GM18499 (cell line): Measurements from ENCODE around the gene GCNT1.
"Not testable (repeated sequence)": the region's sequence is repeated elsewhere in the genome, so short reads cannot be mapped to it uniquely, and the experiment has no call there.

Source experiments
- ATAC-seq: cut with Tn5 transposase; IDR thresholded peaks from one replicate; pipeline ENCODE4 v1.9.1; 2021; ENCODE audit warnings: moderate number of reproducible peaks; ENCODE audit not compliant: insufficient read depth, unreplicated experiment

Gene GCNT1

DNA sequence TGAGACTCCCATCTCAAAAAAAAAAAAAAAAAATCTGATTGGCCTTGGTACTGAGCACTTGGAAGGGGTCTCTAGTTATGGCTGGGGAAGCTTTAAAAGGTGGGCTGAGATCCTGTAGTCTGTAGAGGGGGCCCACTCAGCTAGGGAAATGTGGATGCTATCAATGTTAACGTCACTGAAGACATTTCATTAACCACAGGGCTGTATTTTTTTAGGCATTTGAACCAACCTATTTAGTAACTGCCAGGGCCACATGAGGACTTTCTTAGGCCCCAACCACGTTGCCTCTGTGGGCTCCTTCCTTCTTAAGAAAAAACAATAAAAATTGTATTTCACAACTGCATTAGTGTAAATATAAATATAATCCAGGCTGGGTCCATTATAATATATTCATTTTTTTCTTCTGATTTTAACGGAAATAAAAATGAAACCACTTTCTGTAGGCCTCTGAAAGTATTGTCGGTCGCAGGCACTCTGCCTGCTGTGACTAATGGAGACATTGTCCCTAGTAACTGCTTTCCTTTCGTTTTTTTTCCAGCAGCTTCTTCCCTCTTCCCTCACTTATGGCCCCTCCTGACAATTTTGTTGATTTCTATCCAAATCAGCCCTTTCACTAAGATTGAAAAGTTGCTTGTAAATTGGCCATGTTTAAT is 71.6 kb downstream of the GCNT1 start:
- ATAC-seq = no peak

DNA sequence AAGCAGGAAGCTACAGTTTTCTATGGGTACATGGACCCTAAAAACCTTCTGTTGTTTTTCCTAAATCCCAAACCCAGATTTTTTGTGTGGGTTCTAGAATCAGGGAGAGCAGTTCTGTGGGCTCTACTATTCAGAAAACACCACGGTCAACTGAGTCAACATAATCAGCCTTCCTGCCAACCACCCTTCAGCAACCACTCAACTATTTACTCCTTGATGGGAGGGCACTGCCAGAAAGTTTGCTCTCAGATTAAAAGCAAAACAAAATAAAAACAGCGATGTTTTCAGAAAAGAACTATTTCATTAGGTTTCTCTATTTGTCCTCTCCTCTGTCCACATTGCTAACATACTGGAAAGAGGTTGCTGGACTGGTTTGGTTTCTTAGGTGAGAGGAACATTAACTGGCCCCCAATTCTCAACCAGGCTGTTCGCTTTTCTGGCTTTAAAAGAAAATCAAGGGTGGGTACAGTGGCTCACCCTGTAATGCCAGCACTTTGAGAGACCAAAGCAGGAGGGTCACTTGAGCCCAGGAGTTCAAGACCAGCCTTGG is 72.3 kb downstream of the GCNT1 start:
- ATAC-seq = no peak

DNA sequence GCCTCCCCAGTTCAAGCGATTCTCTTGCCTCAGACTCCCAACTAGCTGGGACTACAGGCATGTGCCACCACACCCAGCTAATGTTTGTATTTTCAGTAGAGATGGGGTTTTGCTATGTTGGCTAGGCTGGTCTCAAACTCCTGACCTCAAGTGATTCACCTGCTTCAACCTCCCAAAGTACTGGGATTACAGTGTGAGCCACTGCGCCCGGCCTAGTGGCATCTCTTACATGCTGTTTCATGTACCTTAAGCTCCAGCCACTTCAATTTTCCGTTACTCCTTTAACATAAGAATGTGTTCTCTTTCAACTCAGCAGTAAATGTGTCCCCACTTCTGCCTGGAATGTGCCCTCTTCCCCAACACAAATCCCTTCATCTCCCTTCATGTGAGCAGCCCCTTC is 73.9 kb downstream of the GCNT1 start:
- not testable (repeated sequence) for ATAC-seq

DNA sequence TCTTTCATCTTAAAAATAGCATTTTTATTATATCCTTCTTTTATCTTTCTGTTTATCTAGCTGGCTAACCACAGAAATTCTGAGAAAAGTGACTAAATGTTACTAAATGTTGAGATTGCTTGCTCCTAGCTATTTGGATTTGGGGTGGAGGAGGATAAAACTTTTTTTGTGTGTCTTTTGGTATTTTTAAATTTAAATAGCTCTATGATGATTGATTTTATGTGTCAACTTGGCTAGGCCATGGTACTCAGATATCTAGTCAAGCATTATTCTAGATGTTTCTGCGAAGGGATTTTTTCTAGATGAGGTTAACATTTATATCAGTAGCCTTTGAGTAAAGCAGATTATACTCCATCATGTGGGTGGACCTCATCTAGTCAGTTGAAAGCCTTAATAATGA is 75.0 kb downstream of the GCNT1 start:
- no peak for ATAC-seq

DNA sequence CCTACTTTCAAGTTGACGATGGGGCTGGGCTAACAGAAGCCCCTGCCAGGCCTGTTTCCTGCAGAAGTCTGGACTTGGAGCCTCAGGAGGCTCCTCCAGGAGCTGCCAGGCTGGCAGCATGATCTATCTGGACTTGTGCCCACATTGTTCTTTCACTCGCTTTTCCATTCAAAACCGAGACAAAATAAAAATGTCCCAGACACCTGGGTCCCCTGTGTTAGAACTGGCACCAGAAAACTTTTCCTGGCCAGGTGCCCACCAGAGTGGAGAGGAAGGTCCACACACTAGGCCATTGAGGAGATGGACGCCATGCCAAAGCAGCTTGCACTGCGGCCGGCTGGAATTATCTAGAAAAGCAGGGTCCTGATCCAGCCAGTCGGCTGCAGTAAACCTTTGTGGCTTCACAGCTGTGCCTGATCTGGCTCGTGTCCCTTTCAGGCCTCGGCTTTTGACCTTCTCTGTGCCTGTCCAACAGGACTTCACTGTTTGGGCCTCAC is 78.2 kb downstream of the GCNT1 start:
- no peak for ATAC-seq

DNA sequence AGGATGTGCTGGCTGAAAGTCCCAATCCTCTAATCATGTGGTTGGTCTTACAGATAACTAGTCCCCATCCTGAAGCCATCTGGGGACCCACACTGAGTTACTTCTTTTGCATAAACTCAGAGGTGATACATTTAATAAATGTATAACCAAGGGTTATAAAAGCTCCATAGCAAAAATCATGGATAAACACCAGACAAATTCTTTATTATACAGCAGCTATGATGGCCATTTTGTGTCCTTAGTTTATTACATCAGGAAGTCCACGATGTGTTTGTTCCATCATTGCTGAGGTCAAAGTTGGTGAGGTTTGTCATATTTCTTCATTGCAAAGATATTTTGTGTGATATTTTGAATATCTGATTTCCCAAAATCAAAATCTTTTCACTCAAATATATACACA is 80.2 kb downstream of the GCNT1 start:
- ATAC-seq = no peak

DNA sequence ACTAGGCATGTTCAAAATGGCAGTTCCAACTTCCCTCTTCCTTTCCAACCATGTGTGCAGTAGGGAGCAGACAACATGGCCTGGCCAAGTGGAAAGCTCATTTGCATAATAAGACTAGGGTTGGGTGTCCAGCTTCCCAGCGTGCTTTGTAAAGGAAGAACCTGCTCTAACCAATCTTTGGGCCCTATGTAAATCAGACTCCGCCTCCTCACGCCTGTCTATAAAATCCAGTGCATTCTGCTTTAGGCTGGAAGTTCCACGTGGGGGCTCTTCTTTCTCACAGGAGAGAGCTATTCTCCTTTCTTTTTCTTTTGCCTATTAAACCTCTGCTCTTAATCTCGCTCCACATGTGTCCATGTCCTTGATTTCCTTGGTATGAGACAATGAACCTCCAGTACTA is 83.4 kb downstream of the GCNT1 start:
- ATAC-seq = no peak

DNA sequence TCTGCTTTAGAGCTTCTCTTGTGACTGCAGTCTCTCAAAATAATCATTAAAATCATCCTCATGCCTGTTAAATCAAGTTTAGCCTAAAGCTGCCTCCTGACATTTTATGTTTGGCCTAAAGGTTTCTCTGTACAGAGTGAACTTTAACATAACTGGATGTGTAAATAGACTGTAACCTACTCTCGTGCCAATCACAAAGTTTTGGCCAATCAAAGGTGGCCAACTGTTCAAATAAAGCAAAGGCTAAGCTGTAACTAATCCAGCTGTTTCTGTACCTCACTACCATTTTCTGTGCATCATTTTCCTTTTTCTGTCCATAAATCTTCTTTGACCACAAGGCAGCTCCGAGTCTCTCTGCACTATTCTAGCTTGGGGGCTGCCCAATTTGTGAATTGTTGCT is 86.2 kb downstream of the GCNT1 start:
- ATAC-seq = no peak

DNA sequence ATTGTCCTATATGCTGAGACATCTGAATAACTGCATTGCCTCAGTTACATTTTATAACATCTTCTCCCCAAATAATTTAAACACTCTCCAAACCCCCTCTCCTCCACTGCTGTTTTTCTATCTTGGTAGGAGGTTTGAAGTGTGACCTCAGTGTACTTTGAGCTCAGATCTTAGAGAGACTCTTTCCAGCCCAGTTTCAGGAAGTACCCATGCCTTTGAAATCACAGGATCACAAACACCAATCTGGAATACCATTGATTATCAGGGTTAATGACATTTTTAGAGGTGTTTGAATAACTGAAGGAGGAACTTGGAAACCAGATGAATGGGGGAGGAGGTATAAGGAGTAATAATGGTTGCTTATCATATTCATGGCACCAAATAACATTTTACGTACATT is 93.2 kb downstream of the GCNT1 start:
- no peak for ATAC-seq

DNA sequence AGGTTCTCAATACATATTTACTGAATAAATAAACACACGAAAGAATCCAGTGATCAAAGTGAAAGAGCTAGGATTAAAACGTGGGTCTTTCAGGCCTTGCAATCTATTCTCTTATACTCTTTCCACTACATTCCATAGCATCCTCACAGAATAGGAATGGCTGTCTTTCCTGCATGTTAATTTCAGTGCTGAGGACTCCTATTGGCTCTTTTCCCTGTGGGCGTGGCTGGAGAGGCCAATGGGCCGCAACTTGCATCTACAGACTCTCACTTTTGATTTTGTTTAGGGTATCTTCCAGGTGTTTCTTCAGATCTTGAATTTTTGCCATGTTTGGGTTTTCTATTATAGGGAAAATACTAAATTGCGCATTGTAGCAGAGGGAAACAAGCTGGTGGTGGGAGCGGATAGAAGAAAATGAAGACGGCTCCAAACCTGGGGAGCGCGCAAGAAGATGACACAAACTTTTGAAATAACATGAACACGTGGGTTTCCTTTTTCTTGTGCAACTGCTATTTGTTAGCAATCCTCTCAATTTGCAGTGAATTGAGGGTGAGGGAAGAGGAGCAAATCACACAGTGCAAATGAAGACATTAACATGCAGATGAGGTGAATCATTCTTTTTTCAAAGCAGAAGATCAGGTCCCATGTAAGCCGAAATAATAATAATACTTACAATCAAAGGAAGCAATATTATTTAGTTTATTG is 93.9 kb downstream of the GCNT1 start:
- no peak for ATAC-seq

DNA sequence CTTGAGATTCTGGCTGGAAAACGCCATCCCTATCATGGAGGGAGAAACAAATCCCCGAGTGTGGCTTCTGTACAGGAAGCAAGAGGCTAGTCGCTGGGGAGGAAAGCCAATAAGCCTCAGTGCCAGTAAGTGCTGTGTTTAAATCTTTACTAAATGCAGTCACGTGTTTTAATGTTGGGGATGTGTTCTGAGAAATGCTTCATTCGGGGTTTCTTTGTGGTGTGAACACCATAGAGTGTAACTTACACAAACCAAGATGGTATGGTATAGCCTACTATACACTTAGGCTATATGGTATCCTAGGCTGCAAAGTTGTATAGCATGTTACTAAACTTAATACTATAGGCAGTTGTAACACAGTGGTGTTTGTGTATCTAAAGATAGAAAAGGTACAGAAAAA is 94.7 kb downstream of the GCNT1 start:
- no peak for ATAC-seq
